Amniotic stem cell (primary cell): Measurements from ENCODE around the gene EMILIN1.

ENCODE experiments used
- DNase-seq: peaks from one replicate; lab custom pipeline; 2025; lab: John Stamatoyannopoulos, UW

Gene EMILIN1

DNA sequence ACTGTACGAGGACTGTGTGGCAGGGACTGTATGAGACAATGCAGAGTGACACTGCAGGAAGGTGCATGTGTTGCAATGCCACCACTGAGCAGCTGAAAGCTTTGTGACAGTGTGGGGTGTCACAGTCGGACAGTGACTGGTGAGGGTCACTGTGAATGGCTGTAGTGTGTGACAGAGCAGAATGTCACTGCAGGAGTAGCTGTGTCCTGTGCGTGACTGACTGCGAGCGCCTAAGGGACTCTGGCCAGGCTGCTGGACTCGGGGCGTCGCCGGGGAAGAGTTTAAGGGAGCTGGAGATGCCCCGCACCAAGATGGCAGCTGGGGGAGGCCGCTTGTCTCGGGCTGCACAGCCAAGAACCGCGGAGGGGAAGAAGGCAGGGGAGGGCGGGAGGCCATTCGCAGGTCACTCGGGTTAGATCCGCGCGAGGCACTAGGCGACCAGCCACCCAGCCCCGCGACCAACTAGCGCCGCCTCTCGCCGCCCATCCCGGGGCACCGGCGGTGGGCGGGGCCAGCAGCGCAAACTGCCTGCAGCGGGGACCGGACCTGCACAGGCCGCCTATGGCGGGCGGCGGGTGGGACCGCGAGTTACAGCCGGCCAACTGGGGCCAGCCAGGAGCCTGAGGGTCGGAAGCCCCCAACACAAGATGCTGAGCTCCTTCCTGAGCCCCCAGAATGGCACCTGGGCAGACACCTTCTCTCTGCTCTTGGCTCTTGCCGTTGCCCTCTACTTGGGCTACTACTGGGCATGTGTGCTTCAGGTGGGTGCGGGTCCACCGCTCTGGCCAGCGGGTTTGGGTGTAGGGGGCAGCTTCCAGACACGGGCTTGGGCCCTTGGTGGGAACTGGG lies 45.1 kb downstream of the EMILIN1 start, which contains the start of gene ABHD1:
Gene ABHD1, plus strand, starts transcription at position 514 of the 849 bp plus-strand sequence. Its CDS starts 134 bp downstream, at position 648.
- no peak for DNase-seq

DNA sequence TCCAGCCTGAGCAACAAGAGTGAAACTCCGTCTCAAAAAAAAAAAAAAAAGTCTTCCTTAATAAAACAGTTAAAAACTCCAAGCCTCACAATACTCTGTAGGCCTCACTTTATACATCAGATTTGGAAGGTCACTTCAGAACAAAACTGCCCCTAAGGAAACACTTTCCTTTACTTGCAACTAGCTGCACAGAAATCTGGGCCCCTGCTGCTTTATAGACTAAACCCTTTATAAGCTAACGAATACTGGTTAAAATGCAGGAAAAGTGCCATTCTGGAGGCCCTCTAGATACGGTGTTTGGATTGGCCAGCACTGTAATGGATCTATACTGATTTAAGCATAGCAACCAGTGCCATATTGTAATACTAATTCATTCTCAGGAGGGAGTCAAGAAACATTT lies 46.7 kb downstream of the EMILIN1 start:
- DNase-seq: no peak

DNA sequence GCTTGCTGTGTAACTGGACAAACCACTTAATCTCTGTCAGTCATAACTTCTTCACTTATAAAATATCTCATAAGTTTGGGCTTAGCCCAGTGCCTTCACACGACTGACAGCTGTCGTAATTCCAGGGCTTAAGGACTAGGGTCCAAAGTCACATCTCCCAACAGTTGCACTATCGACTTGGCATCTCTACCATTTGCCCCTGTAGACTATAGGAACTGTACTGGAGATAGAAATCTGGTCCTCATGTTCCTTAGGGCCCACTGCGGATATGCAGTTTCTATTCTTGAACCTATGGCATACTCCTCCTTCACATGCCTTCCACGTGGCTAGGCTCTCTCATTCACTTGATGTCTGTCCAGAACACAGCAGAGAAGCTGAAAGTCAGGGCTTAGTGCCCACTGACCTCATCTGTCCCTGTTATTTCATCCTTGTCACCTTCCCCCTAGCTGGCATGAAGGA lies 47.9 kb downstream of the EMILIN1 start:
- DNase-seq: no peak

DNA sequence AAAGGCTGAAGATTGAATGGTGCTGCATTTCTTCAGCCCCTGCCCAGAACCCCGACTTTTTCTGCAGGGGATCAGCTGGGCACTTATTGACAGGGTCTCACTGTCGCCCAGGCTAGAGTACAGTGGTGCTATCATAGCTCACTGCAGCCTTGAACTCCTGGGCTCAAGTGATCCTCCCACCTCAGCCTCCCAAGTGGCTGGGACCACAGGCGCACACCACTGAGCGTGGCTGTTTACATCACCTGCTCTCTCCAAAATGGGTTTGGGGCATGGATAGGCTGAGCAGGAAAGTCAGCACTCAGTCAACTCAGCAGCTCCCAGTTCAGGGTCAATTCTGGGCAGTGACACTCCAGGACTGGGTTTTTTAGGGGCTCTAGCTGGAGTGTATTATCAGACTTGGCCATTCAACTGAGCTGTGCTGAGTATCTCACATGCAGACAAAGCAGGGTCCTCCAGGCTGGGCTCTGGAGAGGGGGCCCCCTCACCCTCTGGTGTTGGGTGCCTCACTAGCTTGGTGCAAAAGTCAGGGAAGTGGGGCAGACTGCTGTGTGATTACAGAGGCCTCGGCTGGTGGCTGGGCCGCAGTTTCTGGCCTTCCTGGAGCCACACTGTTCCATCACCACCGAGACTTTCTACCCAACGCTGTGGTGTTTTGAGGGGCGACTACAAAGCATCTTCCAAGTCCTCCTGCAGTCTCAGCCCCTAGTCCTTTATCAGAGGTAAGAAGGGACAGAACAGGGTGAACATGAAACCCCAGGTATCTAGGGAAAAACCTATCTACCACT lies 49.7 kb downstream of the EMILIN1 start:
- no peak for DNase-seq

DNA sequence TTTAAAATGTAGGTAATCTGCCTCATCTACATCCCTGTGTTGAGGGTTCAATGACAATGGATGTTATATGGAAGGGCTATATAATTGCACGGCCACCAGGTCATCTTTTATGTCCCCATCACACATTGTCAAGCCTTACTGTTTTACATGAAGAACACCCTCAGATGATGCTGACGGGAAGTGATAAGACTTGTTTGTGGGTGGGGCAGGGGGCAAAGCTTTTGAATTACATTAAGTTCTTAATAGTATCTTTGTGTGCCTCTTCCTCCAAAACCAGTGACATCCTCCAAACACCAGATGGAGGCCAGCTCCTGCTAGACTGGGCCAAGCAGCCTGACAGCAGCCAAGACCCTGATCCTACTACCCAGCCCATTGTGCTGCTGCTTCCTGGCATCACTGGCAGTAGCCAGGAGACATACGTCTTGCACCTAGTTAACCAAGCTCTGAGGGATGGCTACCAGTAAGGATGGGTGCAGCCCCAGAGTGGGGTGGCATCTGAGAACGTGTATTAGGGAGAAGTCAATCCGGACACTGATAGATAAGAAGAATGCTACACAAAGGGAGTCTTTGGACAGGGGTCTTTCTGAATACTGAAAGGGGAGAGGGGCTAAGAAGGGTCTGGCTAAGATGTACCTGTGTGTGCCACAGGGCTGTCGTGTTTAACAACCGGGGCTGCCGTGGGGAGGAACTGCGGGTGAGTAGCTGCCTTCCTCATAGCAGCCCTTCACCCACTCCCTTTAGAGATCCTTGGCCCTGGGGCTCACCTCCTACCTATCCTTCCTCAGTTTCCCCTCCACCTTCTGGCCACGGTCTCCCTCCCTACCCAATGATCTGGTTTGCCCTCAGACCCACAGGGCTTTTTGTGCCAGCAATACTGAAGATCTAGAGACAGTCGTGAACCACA lies 50.5 kb downstream of the EMILIN1 start:
- DNase-seq: no peak

DNA sequence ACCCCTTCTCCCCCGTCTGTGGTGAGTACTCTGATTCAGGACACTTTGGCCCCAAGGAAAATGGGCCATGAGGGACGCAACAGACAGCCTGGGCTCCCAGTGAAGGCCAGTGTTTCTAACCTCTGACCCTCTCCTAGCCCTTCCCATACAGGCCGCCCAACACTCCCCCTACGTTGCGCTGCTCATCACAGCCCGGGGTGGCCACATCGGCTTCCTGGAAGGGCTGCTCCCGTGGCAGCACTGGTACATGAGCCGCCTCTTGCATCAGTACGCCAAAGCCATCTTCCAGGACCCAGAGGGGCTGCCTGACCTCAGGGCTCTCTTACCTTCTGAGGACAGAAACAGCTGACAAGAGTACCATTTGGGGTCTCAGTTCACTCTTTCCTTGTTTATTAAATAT lies 52.0 kb downstream of the EMILIN1 start:
- DNase-seq: no peak

DNA sequence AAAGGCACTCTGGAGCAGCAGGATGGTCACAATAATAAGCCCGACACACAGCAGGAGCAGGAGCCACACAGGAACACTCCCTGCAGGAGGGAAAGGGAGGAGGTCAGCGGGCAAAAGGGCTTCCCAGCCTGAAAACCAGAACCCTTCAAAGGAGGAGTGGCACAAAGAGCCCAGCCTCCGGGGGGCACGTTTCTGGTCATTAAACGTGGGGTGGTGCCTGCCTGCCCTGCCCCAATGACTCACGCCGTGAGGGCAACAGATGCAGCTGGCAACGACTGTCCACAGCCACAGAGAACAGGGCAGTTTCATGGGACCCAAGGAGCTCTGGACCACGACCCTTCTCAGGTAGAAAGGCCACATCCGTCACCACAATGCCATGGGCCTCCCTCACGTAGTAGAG lies 53.0 kb downstream of the EMILIN1 start:
- no peak for DNase-seq

DNA sequence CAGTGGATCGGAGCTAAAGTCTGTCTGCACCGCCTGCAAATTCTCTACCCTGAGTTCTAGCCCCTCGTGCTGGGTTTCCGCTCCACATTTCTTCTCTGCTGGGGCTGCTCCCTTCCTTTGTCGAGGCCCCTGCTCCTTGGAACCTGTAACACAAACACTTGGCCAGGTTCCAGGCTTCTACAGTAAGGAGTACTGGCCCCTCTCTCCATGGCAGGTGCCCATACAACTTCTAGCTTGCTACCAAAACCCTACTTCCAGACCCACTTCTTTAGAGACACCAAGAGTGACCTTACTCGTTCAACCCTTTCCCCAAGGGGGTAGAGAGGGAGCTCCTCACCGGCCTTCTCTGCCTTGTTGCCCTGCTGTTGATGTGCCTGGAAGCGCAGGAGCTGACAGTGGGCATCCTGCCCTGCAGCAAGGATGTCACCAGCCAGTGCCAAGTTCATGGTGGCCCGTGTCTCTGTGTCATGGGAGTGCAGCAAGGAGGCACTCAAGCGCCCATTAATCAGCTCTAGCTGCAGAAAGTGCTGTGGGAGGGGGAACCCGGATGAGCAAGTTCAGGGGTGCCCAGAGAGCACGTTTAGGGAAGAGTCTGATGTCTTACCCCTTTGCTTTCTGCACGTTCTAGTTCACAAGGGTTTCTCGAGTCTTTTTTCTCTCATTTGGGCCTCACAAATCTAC lies 54.9 kb downstream of the EMILIN1 start:
- DNase-seq: no peak

DNA sequence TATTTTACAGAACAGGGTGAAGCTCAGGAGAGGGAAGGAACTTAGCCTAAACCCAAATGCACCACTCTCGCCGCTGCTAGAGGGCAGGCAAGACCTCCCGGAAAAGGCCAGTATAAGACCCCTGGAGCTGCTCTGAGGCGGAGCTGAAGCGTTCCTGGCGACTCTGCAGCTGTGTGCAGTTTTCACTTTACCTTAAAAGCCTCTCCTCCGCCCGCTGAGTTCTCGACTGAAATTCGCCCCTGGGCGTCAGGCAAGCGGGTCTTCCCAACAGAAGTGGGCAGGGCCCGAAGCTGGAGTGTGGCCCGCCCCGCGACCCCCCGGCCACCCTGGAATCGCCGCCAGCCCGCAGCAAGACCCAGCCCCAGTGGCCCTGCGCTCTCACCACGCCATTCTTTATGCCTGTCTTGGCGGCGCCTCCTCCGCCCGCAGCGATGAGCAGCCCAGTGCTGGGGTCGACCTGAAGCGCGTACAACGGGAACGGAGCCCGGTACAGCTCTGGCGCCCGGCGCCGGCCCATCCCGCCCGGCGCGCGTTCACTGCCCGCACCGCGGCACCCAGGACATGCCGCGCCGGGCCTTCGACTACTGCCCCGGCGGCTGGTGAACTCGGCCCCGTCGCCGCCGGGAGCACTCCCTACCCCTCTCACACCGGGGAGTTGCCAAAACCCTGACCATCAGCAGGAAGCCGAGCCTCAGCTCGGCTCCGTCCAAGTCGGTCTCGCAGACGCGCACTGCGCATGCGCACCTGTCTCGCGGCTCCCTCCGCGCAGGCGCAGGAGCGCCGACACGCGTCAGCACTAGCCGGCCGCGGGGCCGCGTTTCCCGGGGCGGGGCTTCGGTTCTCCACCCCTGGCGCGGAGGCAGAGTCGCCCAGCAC lies 55.7 kb downstream of the EMILIN1 start, which contains the start of gene PREB:
Gene PREB, minus strand, starts transcription at position 732 of the 876 bp plus-strand sequence. Its CDS starts 215 bp downstream, at position 517.
- peak; percentile 90 for DNase-seq

DNA sequence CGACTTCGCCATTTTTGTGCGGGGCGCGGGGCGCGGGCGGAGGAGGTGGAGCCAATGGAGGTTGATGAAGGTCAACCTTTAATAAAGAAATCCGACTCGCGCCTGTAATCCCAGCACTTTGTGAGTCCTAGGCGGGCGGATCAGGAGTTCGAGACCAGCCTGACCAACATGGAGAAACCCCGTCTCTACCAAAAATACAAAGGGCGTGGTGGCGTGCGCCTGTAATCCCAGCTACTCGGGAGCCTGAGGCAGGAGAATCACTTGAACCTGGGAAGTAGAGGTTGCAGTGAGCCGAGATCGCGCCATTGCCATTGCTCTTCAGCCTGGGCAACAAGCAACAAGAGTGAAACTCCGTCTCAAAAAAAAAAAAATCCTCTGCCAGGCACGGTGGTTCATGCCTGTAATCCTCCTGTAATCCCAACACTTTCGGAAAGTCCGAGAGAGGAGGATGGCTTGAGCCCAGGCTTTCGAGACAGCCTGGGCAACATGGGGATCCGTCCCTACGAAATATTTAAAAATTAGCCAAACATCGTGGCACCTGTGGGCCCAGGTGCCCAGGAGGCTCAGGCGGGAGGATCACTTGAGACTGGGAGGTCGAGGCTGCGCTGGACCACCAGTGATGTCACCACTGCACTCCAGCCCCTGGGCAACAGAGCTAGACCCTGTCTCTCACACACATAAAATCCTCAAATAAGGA lies 56.5 kb downstream of the EMILIN1 start:
- DNase-seq: no peak

DNA sequence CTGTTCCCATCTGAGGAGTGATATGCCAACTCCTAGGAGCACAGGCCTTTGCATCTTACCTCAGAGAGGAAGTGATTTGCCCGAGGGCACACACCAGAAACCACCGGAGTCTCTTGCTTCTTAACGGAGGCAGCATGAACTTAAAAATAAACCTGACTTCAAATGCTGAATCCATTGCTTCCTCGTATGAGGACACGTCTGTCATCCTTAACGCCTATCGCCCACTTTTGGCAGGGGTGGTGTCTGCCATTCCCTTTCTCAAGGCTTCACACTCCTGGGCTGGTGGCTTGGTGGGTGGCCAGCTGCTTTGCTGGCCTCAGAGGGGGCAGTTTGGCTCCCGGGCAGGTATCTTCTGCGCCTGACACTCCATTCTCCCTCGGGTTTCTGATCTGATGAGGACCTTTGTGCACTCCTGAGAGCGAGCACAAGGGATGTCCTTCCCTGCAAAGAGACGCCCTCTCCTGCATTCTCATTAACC lies 57.1 kb downstream of the EMILIN1 start:
- DNase-seq: no peak
